ENCODE measurements around the gene SDK1.

The SDK1 gene

GRCh38 chr7:4029941-4030340, 728.9 kb downstream of the SDK1 start:
- Histone ChIP-seq H3K27me3 (ENCODE audit: control insufficient read depth in 5 of 5, insufficient read depth in 4 of 5, low read length in 5 of 5) (no peaks in the 10 kb centered on the region), H3K4me1 (ENCODE audit: control insufficient read depth in 5 of 5, insufficient read depth in 5 of 5, low read length in 5 of 5) (no peaks in the 10 kb centered on the region), H3K36me3 (ENCODE audit: control insufficient read depth in 5 of 5, insufficient read depth in 5 of 5, low read length in 5 of 5) (no peaks in the 10 kb centered on the region), H3K27ac (ENCODE audit: low read depth, low read length) (no peak overlapping the region), H3K4me3 (ENCODE audit: low read depth in 1 of 5, low read length in 5 of 5) (no peak overlapping the region), H3K9me3 (ENCODE audit: control insufficient read depth in 5 of 5, low read length in 5 of 5) (no peaks in the 10 kb centered on the region), H3K9ac (ENCODE audit: low read length in 5 of 5) (no peak overlapping the region)

- no peak overlapping the region for H3K27ac ChIP-seq (ENCODE audit: low read depth, low read length)
- H3K9ac ChIP-seq (ENCODE audit: low read length in 5 of 5), result no peak overlapping the region
- H3K36me3 ChIP-seq (ENCODE audit: control insufficient read depth in 5 of 5, insufficient read depth in 5 of 5, low read length in 5 of 5), result no peaks in the 10 kb centered on the region
- no peaks in the 10 kb centered on the region for H3K9me3 ChIP-seq (ENCODE audit: control insufficient read depth in 5 of 5, low read length in 5 of 5)
- H3K4me1 ChIP-seq (ENCODE audit: control insufficient read depth in 5 of 5, insufficient read depth in 5 of 5, low read length in 5 of 5), result no peaks in the 10 kb centered on the region
- no peak overlapping the region for H3K4me3 ChIP-seq (ENCODE audit: low read depth in 1 of 5, low read length in 5 of 5)
- no peaks in the 10 kb centered on the region for H3K27me3 ChIP-seq (ENCODE audit: control insufficient read depth in 5 of 5, insufficient read depth in 4 of 5, low read length in 5 of 5)
Observed at GRCh38 chr7:4030346-4030950, 729.4 kb downstream of the SDK1 start.

GRCh38 chr7:4033996-4034395, 732.9 kb downstream of the SDK1 start:
- H3K9me3 ChIP-seq (ENCODE audit: control insufficient read depth in 5 of 5, low read length in 5 of 5), result no peaks in the 10 kb centered on the region
- H3K9ac ChIP-seq (ENCODE audit: low read length in 5 of 5), result no peak overlapping the region
- no peak overlapping the region for H3K27ac ChIP-seq (ENCODE audit: low read depth, low read length)
- H3K4me3 ChIP-seq (ENCODE audit: low read depth in 1 of 5, low read length in 5 of 5), result no peak overlapping the region
- no peaks in the 10 kb centered on the region for H3K4me1 ChIP-seq (ENCODE audit: control insufficient read depth in 5 of 5, insufficient read depth in 5 of 5, low read length in 5 of 5)
- no peaks in the 10 kb centered on the region for H3K27me3 ChIP-seq (ENCODE audit: control insufficient read depth in 5 of 5, insufficient read depth in 4 of 5, low read length in 5 of 5)
- H3K36me3 ChIP-seq (ENCODE audit: control insufficient read depth in 5 of 5, insufficient read depth in 5 of 5, low read length in 5 of 5), result no peaks in the 10 kb centered on the region

GRCh38 chr7:4037308-4037707, 736.3 kb downstream of the SDK1 start:
- Histone ChIP-seq H3K9me3 (ENCODE audit: control insufficient read depth in 5 of 5, low read length in 5 of 5) (no peaks in the 10 kb centered on the region), H3K9ac (ENCODE audit: low read length in 5 of 5) (no peak overlapping the region), H3K4me1 (ENCODE audit: control insufficient read depth in 5 of 5, insufficient read depth in 5 of 5, low read length in 5 of 5) (no peaks in the 10 kb centered on the region), H3K4me3 (ENCODE audit: low read depth in 1 of 5, low read length in 5 of 5) (no peak overlapping the region), H3K36me3 (ENCODE audit: control insufficient read depth in 5 of 5, insufficient read depth in 5 of 5, low read length in 5 of 5) (no peaks in the 10 kb centered on the region), H3K27ac (ENCODE audit: low read depth, low read length) (no peak overlapping the region), H3K27me3 (ENCODE audit: control insufficient read depth in 5 of 5, insufficient read depth in 4 of 5, low read length in 5 of 5) (no peaks in the 10 kb centered on the region)

- Histone ChIP-seq H3K27me3 (ENCODE audit: control insufficient read depth in 5 of 5, insufficient read depth in 4 of 5, low read length in 5 of 5) (no peaks in the 10 kb centered on the region), H3K9me3 (ENCODE audit: control insufficient read depth in 5 of 5, low read length in 5 of 5) (no peaks in the 10 kb centered on the region), H3K9ac (ENCODE audit: low read length in 5 of 5) (no peak overlapping the region), H3K4me3 (ENCODE audit: low read depth in 1 of 5, low read length in 5 of 5) (no peak overlapping the region), H3K4me1 (ENCODE audit: control insufficient read depth in 5 of 5, insufficient read depth in 5 of 5, low read length in 5 of 5) (no peaks in the 10 kb centered on the region), H3K27ac (ENCODE audit: low read depth, low read length) (no peak overlapping the region), H3K36me3 (ENCODE audit: control insufficient read depth in 5 of 5, insufficient read depth in 5 of 5, low read length in 5 of 5) (no peaks in the 10 kb centered on the region)
Observed at GRCh38 chr7:4037877-4038276, 736.8 kb downstream of the SDK1 start.

- no peaks in the 10 kb centered on the region for H3K9me3 ChIP-seq (ENCODE audit: control insufficient read depth in 5 of 5, low read length in 5 of 5)
- no peak overlapping the region for H3K27ac ChIP-seq (ENCODE audit: low read depth, low read length)
- no peak overlapping the region for H3K4me3 ChIP-seq (ENCODE audit: low read depth in 1 of 5, low read length in 5 of 5)
- H3K4me1 ChIP-seq (ENCODE audit: control insufficient read depth in 5 of 5, insufficient read depth in 5 of 5, low read length in 5 of 5), result no peaks in the 10 kb centered on the region
- H3K36me3 ChIP-seq (ENCODE audit: control insufficient read depth in 5 of 5, insufficient read depth in 5 of 5, low read length in 5 of 5), result no peaks in the 10 kb centered on the region
- H3K9ac ChIP-seq (ENCODE audit: low read length in 5 of 5), result no peak overlapping the region
- H3K27me3 ChIP-seq (ENCODE audit: control insufficient read depth in 5 of 5, insufficient read depth in 4 of 5, low read length in 5 of 5), result no peaks in the 10 kb centered on the region
Observed at GRCh38 chr7:4040109-4040928, 739.3 kb downstream of the SDK1 start.

- H3K9me3 ChIP-seq (ENCODE audit: control insufficient read depth in 5 of 5, low read length in 5 of 5), result no peaks in the 10 kb centered on the region
- H3K4me1 ChIP-seq (ENCODE audit: control insufficient read depth in 5 of 5, insufficient read depth in 5 of 5, low read length in 5 of 5), result no peaks in the 10 kb centered on the region
- H3K27ac ChIP-seq (ENCODE audit: low read depth, low read length), result no peak overlapping the region
- no peak overlapping the region for H3K9ac ChIP-seq (ENCODE audit: low read length in 5 of 5)
- H3K4me3 ChIP-seq (ENCODE audit: low read depth in 1 of 5, low read length in 5 of 5), result no peak overlapping the region
- H3K27me3 ChIP-seq (ENCODE audit: control insufficient read depth in 5 of 5, insufficient read depth in 4 of 5, low read length in 5 of 5), result no peaks in the 10 kb centered on the region
- H3K36me3 ChIP-seq (ENCODE audit: control insufficient read depth in 5 of 5, insufficient read depth in 5 of 5, low read length in 5 of 5), result no peaks in the 10 kb centered on the region
Observed at GRCh38 chr7:4042402-4043045, 741.5 kb downstream of the SDK1 start.

GRCh38 chr7:4043988-4044387, 742.9 kb downstream of the SDK1 start:
- no peak overlapping the region for H3K9ac ChIP-seq (ENCODE audit: low read length in 5 of 5)
- H3K36me3 ChIP-seq (ENCODE audit: control insufficient read depth in 5 of 5, insufficient read depth in 5 of 5, low read length in 5 of 5), result no peaks in the 10 kb centered on the region
- H3K27me3 ChIP-seq (ENCODE audit: control insufficient read depth in 5 of 5, insufficient read depth in 4 of 5, low read length in 5 of 5), result no peaks in the 10 kb centered on the region
- no peaks in the 10 kb centered on the region for H3K9me3 ChIP-seq (ENCODE audit: control insufficient read depth in 5 of 5, low read length in 5 of 5)
- H3K4me3 ChIP-seq (ENCODE audit: low read depth in 1 of 5, low read length in 5 of 5), result no peak overlapping the region
- no peak overlapping the region for H3K27ac ChIP-seq (ENCODE audit: low read depth, low read length)
- H3K4me1 ChIP-seq (ENCODE audit: control insufficient read depth in 5 of 5, insufficient read depth in 5 of 5, low read length in 5 of 5), result no peaks in the 10 kb centered on the region

- no peak overlapping the region for H3K9ac ChIP-seq (ENCODE audit: low read length in 5 of 5)
- no peak overlapping the region for H3K4me3 ChIP-seq (ENCODE audit: low read depth in 1 of 5, low read length in 5 of 5)
- no peaks in the 10 kb centered on the region for H3K36me3 ChIP-seq (ENCODE audit: control insufficient read depth in 5 of 5, insufficient read depth in 5 of 5, low read length in 5 of 5)
- H3K27me3 ChIP-seq (ENCODE audit: control insufficient read depth in 5 of 5, insufficient read depth in 4 of 5, low read length in 5 of 5), result no peaks in the 10 kb centered on the region
- no peak overlapping the region for H3K27ac ChIP-seq (ENCODE audit: low read depth, low read length)
- H3K4me1 ChIP-seq (ENCODE audit: control insufficient read depth in 5 of 5, insufficient read depth in 5 of 5, low read length in 5 of 5), result no peaks in the 10 kb centered on the region
- H3K9me3 ChIP-seq (ENCODE audit: control insufficient read depth in 5 of 5, low read length in 5 of 5), result no peaks in the 10 kb centered on the region
Observed at GRCh38 chr7:4045450-4045849, 744.4 kb downstream of the SDK1 start.

GRCh38 chr7:4045975-4046374, 744.9 kb downstream of the SDK1 start:
- Histone ChIP-seq H3K9me3 (ENCODE audit: control insufficient read depth in 5 of 5, low read length in 5 of 5) (no peaks in the 10 kb centered on the region), H3K36me3 (ENCODE audit: control insufficient read depth in 5 of 5, insufficient read depth in 5 of 5, low read length in 5 of 5) (no peaks in the 10 kb centered on the region), H3K4me1 (ENCODE audit: control insufficient read depth in 5 of 5, insufficient read depth in 5 of 5, low read length in 5 of 5) (no peaks in the 10 kb centered on the region), H3K9ac (ENCODE audit: low read length in 5 of 5) (no peak overlapping the region), H3K27me3 (ENCODE audit: control insufficient read depth in 5 of 5, insufficient read depth in 4 of 5, low read length in 5 of 5) (no peaks in the 10 kb centered on the region), H3K4me3 (ENCODE audit: low read depth in 1 of 5, low read length in 5 of 5) (no peak overlapping the region), H3K27ac (ENCODE audit: low read depth, low read length) (no peak overlapping the region)

Data from subcutaneous abdominal adipose tissue (tissue), 5 donors.